DMS114 treated with DMSO at 0.1 percent for 48 hours (cell line): ENCODE results near the gene PATE1.
A peak's percentile ranks its signal among the peaks of the same experiment; 100 is the strongest.
"Not testable (repeated sequence)": the region's sequence is repeated elsewhere in the genome, so short reads cannot be mapped to it uniquely, and the experiment has no call there.

Experiments
- DNase-seq: peaks from one replicate; lab custom pipeline; 2025; ENCODE audit not compliant: unreplicated experiment; lab: John Stamatoyannopoulos, UW

The PATE1 gene

GRCh38 chr11:125745979-125746378 is at the start of gene PATE1:
TSS of gene PATE1 (plus strand) at chr11:125746279. CDS start at chr11:125746305, 26 bp downstream.
- DNase-seq, result no peak

GRCh38 chr11:125701018-125701610 is 45.0 kb upstream of the PATE1 start:
- no peak for DNase-seq

- no peak for DNase-seq
Measured at GRCh38 chr11:125701858-125702621, 44.0 kb upstream of the PATE1 start.

GRCh38 chr11:125704686-125705085 is 41.4 kb upstream of the PATE1 start:
- DNase-seq, result not testable (repeated sequence)

GRCh38 chr11:125720781-125721180 is 25.3 kb upstream of the PATE1 start:
- no peak for DNase-seq

GRCh38 chr11:125724125-125724524 is 22.0 kb upstream of the PATE1 start:
- DNase-seq, result peak; percentile 3

GRCh38 chr11:125728969-125729368 is 17.1 kb upstream of the PATE1 start:
- DNase-seq, result no peak

- DNase-seq, result no peak
Measured at GRCh38 chr11:125740617-125741016, 5.5 kb upstream of the PATE1 start.

- no peak for DNase-seq
Measured at GRCh38 chr11:125743681-125744080, 2.4 kb upstream of the PATE1 start.

GRCh38 chr11:125750629-125751028 is 4.5 kb downstream of the PATE1 start:
- no peak for DNase-seq

GRCh38 chr11:125756050-125756449 is 10.0 kb downstream of the PATE1 start:
- DNase-seq, result no peak

- no peak for DNase-seq
Measured at GRCh38 chr11:125762445-125762844, 16.4 kb downstream of the PATE1 start.

- no peak for DNase-seq
Measured at GRCh38 chr11:125763483-125763882, 17.4 kb downstream of the PATE1 start.

GRCh38 chr11:125766251-125766650 is 20.2 kb downstream of the PATE1 start:
- no peak for DNase-seq

GRCh38 chr11:125768336-125769046 is 22.4 kb downstream of the PATE1 start:
- DNase-seq, result no peak

GRCh38 chr11:125770583-125770982 is 24.5 kb downstream of the PATE1 start:
- no peak for DNase-seq

GRCh38 chr11:125772834-125773505 is 26.9 kb downstream of the PATE1 start:
- no peak for DNase-seq

GRCh38 chr11:125773516-125773915 is 27.4 kb downstream of the PATE1 start:
- DNase-seq, result no peak

GRCh38 chr11:125777309-125777708 is 31.2 kb downstream of the PATE1 start:
- no peak for DNase-seq

- DNase-seq, result no peak
Measured at GRCh38 chr11:125778728-125779127, 32.6 kb downstream of the PATE1 start, which contains the start of gene PATE2. TSS of gene PATE2 (minus strand) at chr11:125778828. CDS start at chr11:125778773, 55 bp downstream.

- DNase-seq, result no peak
Measured at GRCh38 chr11:125784678-125785077, 38.6 kb downstream of the PATE1 start.
